RWPE2 (cell line): ENCODE results near the gene PRDM2.

Experiments
- ATAC-seq: fragments of 200-7000 bp; cut with Tn5 transposase; 3 replicates; pipeline ENCODE4 v1.9.1; 2021; ENCODE audit warnings: low read depth
- DNase-seq: peaks from one replicate; pipeline ENCODE4 v3.0.0-alpha.2; 2020; ENCODE audit warnings: low spot score
- H3K27ac ChIP-seq: fragments of 450-650 bp; 2 replicates; pipeline ENCODE4 v1.5.1; 2017; ENCODE audit warnings: mild to moderate bottlenecking; ENCODE audit not compliant: poor library complexity, severe bottlenecking
- H3K27me3 ChIP-seq: fragments of 250-450 bp; sonication (Bioruptor Pico); 2 replicates; pipeline ENCODE4 v1.5.1; 2021; ENCODE audit warnings: mild to moderate bottlenecking, moderate library complexity; ENCODE audit not compliant: insufficient read depth, poor library complexity, severe bottlenecking
- H3K36me3 ChIP-seq: fragments of 250-450 bp; sonication (Bioruptor Pico); 2 replicates; pipeline ENCODE4 v1.5.1; 2020; ENCODE audit warnings: low read depth, mild to moderate bottlenecking, moderate library complexity
- H3K4me1 ChIP-seq: fragments of 250-450 bp; sonication (Bioruptor Pico); 2 replicates; pipeline ENCODE4 v1.5.1; 2021; ENCODE audit warnings: mild to moderate bottlenecking, moderate library complexity; ENCODE audit not compliant: insufficient read depth, poor library complexity, severe bottlenecking
- H3K4me3 ChIP-seq: fragments of 250-450 bp; sonication (Bioruptor Pico); 2 replicates; pipeline ENCODE4 v1.5.1; 2021; ENCODE audit warnings: mild to moderate bottlenecking, moderate library complexity; ENCODE audit not compliant: severe bottlenecking
- H3K9me3 ChIP-seq: fragments of 250-450 bp; sonication (Bioruptor Pico); 2 replicates; pipeline ENCODE4 v1.5.1; 2021; ENCODE audit warnings: mild to moderate bottlenecking, moderate library complexity; ENCODE audit not compliant: severe bottlenecking
- TF ChIP-seq, protein P1 (sequence below): fragments of 450-650 bp; IDR thresholded peaks from one replicate; pipeline ENCODE4 v1.5.1; 2017; ENCODE audit warnings: mild to moderate bottlenecking, moderate library complexity; ENCODE audit not compliant: poor library complexity, severe bottlenecking

Gene PRDM2

GRCh38 chr1:13830616-13831280 lies 130.8 kb downstream of the PRDM2 start:
- no peak overlapping the region for H3K27ac ChIP-seq
- no peaks in the 10 kb centered on the region for H3K27me3 ChIP-seq
- H3K4me1 ChIP-seq: no peaks in the 10 kb centered on the region
- TF ChIP-seq, protein P1, sequence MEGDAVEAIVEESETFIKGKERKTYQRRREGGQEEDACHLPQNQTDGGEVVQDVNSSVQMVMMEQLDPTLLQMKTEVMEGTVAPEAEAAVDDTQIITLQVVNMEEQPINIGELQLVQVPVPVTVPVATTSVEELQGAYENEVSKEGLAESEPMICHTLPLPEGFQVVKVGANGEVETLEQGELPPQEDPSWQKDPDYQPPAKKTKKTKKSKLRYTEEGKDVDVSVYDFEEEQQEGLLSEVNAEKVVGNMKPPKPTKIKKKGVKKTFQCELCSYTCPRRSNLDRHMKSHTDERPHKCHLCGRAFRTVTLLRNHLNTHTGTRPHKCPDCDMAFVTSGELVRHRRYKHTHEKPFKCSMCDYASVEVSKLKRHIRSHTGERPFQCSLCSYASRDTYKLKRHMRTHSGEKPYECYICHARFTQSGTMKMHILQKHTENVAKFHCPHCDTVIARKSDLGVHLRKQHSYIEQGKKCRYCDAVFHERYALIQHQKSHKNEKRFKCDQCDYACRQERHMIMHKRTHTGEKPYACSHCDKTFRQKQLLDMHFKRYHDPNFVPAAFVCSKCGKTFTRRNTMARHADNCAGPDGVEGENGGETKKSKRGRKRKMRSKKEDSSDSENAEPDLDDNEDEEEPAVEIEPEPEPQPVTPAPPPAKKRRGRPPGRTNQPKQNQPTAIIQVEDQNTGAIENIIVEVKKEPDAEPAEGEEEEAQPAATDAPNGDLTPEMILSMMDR: no peak
- no peaks in the 10 kb centered on the region for H3K36me3 ChIP-seq
- no peaks in the 10 kb centered on the region for H3K9me3 ChIP-seq
- ATAC-seq (no peak), DNase-seq (no peak)
- H3K4me3 ChIP-seq: no peak overlapping the region

DNA sequence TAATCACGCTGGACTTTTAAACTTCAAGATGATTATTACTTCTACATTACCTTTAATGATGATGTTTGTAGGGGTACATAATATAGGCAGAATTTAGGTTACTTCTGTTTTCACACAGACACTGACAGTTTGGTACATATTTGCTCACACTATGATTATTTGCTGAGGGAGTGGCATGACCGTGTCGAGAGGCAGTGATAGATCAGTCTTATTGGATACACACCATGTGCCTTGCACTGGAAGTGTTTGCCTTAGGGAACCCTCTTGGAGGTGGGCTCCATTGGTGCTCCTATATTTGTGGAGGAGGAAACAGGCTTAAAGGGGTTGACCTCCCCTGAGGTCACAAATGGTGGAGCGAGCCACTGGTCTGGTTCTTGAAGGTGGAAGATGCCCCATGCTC lies 132.1 kb downstream of the PRDM2 start:
- Histone ChIP-seq H3K9me3 (no peaks in the 10 kb centered on the region), H3K4me3 (no peak overlapping the region), H3K36me3 (no peaks in the 10 kb centered on the region), H3K27me3 (no peaks in the 10 kb centered on the region), H3K4me1 (no peaks in the 10 kb centered on the region), H3K27ac (no peak overlapping the region)
- no peak for DNase-seq
- ATAC-seq: no peak
- TF ChIP-seq, protein P1: no peak

- Histone ChIP-seq H3K27ac (no peak overlapping the region), H3K4me3 (no peak overlapping the region), H3K36me3 (no peaks in the 10 kb centered on the region), H3K9me3 (no peaks in the 10 kb centered on the region), H3K4me1 (no peaks in the 10 kb centered on the region), H3K27me3 (no peaks in the 10 kb centered on the region)
- TF ChIP-seq, protein P1: no peak
- DNase-seq (no peak), ATAC-seq (no peak)
Measured at GRCh38 chr1:13832536-13832935, 132.5 kb downstream of the PRDM2 start.

- Histone ChIP-seq H3K4me1 (no peaks in the 10 kb centered on the region), H3K27me3 (no peaks in the 10 kb centered on the region), H3K9me3 (no peaks in the 10 kb centered on the region), H3K27ac (no peak overlapping the region), H3K36me3 (no peaks in the 10 kb centered on the region), H3K4me3 (no peak overlapping the region)
- DNase-seq: no peak
- TF ChIP-seq, protein P1: no peak
- no peak for ATAC-seq
Measured at GRCh38 chr1:13836136-13836535, 136.1 kb downstream of the PRDM2 start.

DNA sequence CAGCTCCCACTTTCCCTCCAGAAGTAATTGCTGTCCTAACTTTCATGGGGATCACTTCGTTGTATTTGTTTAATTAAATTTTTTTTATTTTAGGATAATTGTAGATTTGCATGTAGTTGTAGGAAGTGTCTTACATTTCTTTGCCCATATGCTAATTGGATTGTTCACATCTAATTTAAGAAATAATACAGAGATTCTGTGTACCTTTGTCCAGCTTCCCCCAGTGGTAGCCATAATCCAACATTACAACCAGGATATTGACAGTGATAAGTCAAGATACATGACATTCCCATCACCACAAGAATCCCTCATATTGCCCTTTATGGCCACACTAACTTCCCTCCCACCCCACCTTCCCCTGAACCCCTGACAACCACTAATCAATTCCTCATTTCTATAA lies 136.6 kb downstream of the PRDM2 start:
- no peaks in the 10 kb centered on the region for H3K4me1 ChIP-seq
- TF ChIP-seq, protein P1: no peak
- ATAC-seq: no peak
- H3K4me3 ChIP-seq: no peak overlapping the region
- H3K27ac ChIP-seq: no peak overlapping the region
- no peak for DNase-seq
- no peaks in the 10 kb centered on the region for H3K27me3 ChIP-seq
- H3K9me3 ChIP-seq: no peaks in the 10 kb centered on the region
- no peaks in the 10 kb centered on the region for H3K36me3 ChIP-seq
